Measurements from ENCODE around the gene DCDC2. TPM values are rescaled to one million over a fixed set of nuclear protein-coding genes. Genes with fewer than 3 reads are reported as not detected.
"Not testable (repeated sequence)": the region's sequence is repeated elsewhere in the genome, so short reads cannot be mapped to it uniquely, and the experiment has no call there.

The DCDC2 gene
- total RNA-seq, 1 experiment from 2014 or later, result 0.08 TPM

DNA sequence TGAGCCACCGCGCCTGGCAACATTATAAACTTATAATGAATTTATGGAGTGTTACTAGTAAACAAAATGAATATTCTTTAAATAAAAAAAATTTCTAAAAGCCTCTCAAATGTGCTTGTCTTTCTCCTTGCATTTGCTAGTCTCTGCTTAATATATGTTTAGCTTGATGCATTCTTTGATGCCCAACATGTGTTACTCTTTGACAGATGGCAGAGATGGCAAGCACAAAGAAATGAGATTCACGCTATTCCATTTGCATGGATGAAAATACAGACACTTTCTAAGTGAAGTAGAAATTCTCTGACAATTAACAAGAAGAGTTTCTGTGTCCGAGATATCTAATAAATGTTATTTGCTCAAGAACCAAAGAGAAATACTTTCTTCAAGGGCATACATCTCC is 30.1 kb downstream of the DCDC2 start:
- no peak for DNase-seq (ENCODE audit: low read depth in 1 of 2, low spot score in 2 of 2)
- H3K4me3 ChIP-seq, result no peak overlapping the region
- H3K4me1 ChIP-seq (replicated peaks), result peaks cover 38% of the 10 kb centered on the region
- no peaks in the 10 kb centered on the region for H3K36me3 ChIP-seq
- H3K27me3 ChIP-seq (replicated peaks), result no peaks in the 10 kb centered on the region
- no peak overlapping the region for H3K27ac ChIP-seq
- H3K9me3 ChIP-seq (replicated peaks), result no peaks in the 10 kb centered on the region

DNA sequence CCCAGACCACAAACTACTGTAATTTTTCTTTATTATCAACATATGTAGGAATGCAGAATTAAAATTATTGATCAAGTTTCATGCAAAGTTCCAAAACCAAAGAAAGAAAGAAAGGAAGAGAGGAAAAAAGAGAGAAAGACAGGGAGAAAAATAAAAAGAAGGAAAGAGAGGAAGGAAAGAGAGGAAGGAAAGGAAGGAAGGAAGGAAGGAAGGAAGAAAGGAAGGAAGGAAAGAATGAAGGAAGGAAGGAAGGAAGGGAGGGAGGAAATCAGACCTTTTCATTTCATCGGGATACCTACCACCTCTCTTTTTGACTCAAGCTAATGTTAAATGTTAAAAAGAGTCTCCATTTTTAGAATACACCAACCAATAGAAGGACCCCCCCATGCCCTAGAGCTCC is 31.9 kb downstream of the DCDC2 start:
- H3K9me3 ChIP-seq (replicated peaks), result no peaks in the 10 kb centered on the region
- H3K36me3 ChIP-seq, result no peaks in the 10 kb centered on the region
- no peaks in the 10 kb centered on the region for H3K27me3 ChIP-seq (replicated peaks)
- no peak for DNase-seq (ENCODE audit: low read depth in 1 of 2, low spot score in 2 of 2)
- no peak overlapping the region for H3K4me3 ChIP-seq
- no peak overlapping the region for H3K27ac ChIP-seq
- H3K4me1 ChIP-seq (replicated peaks), result peaks cover 38% of the 10 kb centered on the region

DNA sequence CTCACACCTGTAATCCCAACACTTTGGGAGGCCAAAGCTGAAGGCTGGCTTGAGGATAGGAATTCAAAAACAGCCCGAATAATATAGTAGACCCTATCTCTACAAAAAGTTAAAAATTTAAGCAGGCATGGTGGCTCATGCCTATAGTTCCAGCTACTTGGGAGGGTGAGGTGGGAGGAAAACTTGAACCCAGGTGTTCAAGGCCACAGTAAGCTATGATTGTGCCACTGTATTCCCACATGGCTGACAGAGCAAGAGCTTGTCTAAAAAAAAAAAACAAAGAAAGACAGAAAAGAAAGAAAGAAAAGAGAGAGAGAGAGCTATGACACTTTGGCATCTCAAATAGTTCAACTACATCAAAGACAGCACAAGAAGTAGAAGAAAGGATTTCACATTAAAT is 33.2 kb downstream of the DCDC2 start:
- H3K27ac ChIP-seq, result no peak overlapping the region
- H3K4me3 ChIP-seq, result no peak overlapping the region
- no peaks in the 10 kb centered on the region for H3K27me3 ChIP-seq (replicated peaks)
- DNase-seq (ENCODE audit: low read depth in 1 of 2, low spot score in 2 of 2), result no peak
- H3K36me3 ChIP-seq, result no peaks in the 10 kb centered on the region
- no peaks in the 10 kb centered on the region for H3K9me3 ChIP-seq (replicated peaks)
- H3K4me1 ChIP-seq (replicated peaks), result peaks cover 28% of the 10 kb centered on the region

DNA sequence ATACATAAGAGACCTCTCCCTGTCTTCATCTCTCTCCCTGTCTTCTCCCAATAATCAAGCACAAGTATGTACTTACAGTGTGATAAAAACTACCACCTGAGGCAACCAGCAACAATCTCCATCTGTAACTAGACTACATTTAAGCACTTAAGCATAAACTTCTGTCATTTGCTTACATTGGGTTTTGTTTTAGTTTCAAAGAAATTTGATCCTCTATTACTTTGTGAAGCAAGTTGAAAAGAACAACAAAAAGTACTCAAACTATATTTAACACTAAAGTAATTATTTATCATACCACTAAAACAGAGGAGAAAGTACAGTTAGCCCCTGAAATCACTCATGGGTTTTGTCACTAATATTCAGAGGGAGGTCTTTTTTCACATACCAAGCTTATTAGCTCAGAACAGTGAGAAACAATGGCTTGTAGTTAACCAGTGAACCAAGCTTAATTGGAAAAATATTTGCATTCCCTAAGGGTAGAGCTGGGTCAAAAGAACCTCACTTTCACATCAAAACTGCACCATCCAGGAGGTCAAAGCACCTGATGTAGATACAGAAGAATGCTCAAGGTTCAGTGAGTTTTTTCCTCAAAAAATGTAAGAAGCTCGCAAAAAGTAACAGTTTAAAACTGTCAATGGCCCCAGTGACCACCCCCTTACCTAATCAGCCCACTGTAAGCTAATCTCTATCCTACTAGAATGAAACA is 34.1 kb downstream of the DCDC2 start:
- H3K4me3 ChIP-seq, result no peak overlapping the region
- H3K36me3 ChIP-seq, result no peaks in the 10 kb centered on the region
- H3K4me1 ChIP-seq (replicated peaks), result peaks cover 20% of the 10 kb centered on the region
- H3K9me3 ChIP-seq (replicated peaks), result no peaks in the 10 kb centered on the region
- no peaks in the 10 kb centered on the region for H3K27me3 ChIP-seq (replicated peaks)
- peak overlapping the region; percentile 15; the same call in 1 of the 2 replicates for H3K27ac ChIP-seq
- DNase-seq (ENCODE audit: low read depth in 1 of 2, low spot score in 2 of 2), result peak in 1 of 2 experiments; percentile 53

DNA sequence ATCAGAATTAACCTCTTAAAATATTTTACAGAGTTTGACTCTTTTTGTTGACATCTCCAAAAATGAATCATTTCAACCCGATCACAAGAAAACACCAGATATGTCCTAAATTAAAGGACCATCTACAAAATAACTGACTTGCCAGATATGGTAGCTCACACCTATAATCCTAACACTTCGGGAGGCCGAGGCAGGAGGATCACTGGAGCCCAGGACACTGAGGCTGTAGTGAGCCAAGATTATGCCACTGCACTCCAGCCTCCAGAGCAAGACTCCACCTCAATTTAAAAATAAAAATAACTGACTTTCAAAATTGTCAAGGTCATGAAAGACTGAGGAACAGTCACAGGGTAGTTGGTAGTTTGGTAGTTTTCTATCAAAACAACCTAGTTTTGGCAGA is 34.9 kb downstream of the DCDC2 start:
- no peak for DNase-seq (ENCODE audit: low read depth in 1 of 2, low spot score in 2 of 2)
- no peaks in the 10 kb centered on the region for H3K36me3 ChIP-seq
- peaks cover 16% of the 10 kb centered on the region for H3K4me1 ChIP-seq (replicated peaks)
- no peaks in the 10 kb centered on the region for H3K27me3 ChIP-seq (replicated peaks)
- no peak overlapping the region for H3K4me3 ChIP-seq
- H3K27ac ChIP-seq, result no peak overlapping the region
- no peaks in the 10 kb centered on the region for H3K9me3 ChIP-seq (replicated peaks)

DNA sequence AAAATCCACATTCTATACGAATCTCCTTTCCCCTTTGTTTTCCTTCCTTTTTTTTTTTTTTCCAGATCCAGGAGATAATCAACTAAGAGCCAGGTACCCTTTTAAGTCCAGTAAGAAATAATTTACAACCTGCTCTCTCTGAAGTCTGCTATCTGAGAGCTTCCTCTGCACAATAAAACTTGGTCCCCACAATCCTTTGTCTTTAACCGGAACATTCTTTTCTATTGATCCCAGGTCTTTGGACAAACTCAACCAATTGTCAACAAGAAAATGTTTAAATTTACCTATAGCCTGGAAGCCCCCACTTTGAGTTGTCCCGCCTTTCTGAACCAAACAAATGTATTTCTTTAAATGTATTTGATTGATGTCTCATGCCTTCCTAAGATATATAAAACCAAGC is 35.4 kb downstream of the DCDC2 start:
- H3K27me3 ChIP-seq (replicated peaks); H3K9me3 ChIP-seq (replicated peaks); H3K27ac ChIP-seq; DNase-seq (ENCODE audit: low read depth in 1 of 2, low spot score in 2 of 2); H3K4me3 ChIP-seq; H3K36me3 ChIP-seq: not testable (repeated sequence)
- peaks cover 16% of the 10 kb centered on the region for H3K4me1 ChIP-seq (replicated peaks)

DNA sequence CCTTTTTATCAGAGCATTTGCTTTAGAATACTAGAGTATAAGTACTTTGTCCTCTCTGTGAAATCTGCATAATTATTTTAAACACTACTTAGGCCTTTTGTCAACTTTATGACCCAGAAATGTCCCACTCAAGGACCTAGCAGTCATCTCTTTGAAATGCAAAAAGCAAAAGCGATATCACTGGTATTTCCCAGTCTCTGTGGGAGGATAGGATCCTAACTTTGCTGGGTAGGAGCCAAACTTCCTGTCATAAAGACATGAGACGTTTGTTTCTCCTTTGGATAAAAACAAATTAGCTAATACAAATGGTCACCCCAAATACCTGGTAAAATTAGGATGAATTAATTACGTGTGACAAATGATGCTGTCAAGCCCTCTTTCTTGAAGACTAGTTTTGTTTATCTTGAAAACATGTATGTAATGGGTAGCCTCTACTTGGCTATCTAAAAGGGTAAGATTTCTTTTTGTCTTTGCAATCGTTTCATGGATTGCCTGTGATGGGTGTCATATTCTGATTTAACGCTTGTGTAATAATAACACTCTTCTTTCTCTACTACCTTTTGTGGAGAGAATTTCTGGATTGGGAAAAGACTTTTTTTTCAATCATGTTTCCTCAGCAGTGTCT is 36.2 kb downstream of the DCDC2 start:
- Histone ChIP-seq H3K9me3 (replicated peaks) (no peaks in the 10 kb centered on the region), H3K27me3 (replicated peaks) (no peaks in the 10 kb centered on the region), H3K27ac (no peak overlapping the region), H3K36me3 (no peaks in the 10 kb centered on the region), H3K4me1 (replicated peaks) (peaks cover 16% of the 10 kb centered on the region), H3K4me3 (no peak overlapping the region)
- no peak for DNase-seq (ENCODE audit: low read depth in 1 of 2, low spot score in 2 of 2)

DNA sequence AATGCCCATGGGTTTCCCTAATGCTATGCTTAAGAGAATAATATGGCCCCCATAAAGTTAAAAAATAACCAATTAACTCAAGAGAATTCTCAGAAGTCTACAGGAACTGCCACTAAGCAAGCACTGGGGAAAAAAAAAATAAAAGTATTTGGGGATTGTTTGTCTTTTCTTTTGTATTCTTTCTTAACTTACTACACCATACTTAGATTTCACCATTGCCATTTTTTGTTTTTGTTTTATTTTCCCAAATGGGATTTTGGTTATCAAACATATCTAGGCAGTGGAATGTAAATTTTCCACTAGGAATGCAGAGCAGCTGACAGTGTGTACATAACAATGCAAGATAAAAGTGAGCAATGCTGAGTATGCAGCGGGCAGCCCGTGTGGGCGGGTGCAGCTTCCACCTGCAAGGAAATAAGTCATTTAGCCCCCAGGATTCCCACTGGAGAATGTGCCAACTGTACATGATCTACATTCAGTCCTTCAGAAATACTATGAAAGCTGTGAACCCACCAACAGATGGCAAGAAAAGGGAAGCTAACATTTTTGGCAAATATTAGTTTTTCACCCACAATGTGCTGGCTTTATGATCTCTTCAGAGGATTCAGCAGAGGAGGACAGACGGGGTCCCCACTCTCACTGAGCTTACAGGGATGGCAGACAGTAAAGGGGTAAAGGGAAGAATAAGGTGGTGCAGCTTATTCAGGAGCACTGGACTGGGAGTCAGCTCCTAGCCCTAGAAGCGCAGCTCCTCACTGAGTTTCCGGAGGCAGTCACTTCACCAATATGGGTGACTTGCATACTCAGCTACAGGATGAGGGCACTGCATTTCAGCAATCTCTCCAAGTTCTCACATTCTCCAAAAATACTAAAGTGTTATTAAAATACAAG is 44.4 kb downstream of the DCDC2 start:
- peaks cover 4% of the 10 kb centered on the region for H3K4me1 ChIP-seq (replicated peaks)
- peak; percentile 53 to 63 for DNase-seq (ENCODE audit: low read depth in 1 of 2, low spot score in 2 of 2)

DNA sequence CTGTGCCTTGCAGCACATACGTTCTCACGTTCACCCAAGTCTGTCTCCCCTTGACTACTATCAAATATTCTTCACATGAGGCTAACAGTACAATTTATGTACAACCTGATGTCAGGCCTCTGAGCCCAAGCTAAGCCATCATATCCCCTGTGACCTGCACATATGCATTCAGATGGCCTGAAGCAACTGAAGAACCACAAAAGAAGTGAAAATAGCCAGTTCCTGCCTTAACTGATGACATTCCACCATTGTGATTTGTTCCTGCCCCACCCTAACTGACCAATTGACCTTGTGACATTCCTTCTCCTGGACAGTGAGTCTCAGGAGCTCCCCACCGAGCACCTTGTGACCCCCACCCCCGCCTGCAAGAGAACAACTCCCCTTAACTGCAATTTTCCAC is 46.1 kb downstream of the DCDC2 start:
- not testable (repeated sequence) for H3K4me1 ChIP-seq (replicated peaks); H3K4me3 ChIP-seq; H3K36me3 ChIP-seq; H3K9me3 ChIP-seq (replicated peaks); H3K27me3 ChIP-seq (replicated peaks); DNase-seq (ENCODE audit: low read depth in 1 of 2, low spot score in 2 of 2); H3K27ac ChIP-seq

More for the DNA sequence above, 44.4 kb downstream of the DCDC2 start:
- Histone ChIP-seq H3K36me3 (no peaks in the 10 kb centered on the region), H3K27ac (no peak overlapping the region), H3K4me3 (no peak overlapping the region), H3K27me3 (replicated peaks) (no peaks in the 10 kb centered on the region), H3K9me3 (replicated peaks) (peaks cover 4% of the 10 kb centered on the region; the same call in 1 of the 2 replicates)

DNA sequence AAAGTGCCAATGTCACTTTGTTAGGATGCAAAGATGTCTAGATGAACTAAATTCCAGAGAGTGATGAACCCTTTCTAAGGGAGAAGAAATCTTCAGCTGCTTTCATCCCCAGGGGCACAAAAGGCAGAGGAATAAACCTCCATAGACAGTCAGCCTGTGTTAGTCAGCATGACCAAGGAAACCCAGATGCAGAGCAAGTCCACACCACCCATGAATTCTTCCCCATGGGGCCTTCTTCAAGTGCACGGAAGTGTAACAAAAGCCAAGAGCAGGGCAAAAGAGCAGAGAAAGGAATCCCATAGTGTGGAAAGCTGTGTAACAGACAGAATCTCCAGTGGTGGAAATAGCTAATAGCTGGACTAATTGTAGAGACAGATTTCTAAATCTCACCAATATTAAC is 50.0 kb downstream of the DCDC2 start:
- Histone ChIP-seq H3K27ac (no peak overlapping the region), H3K9me3 (replicated peaks) (peaks cover 4% of the 10 kb centered on the region; the same call in 1 of the 2 replicates), H3K4me1 (replicated peaks) (no peaks in the 10 kb centered on the region), H3K36me3 (no peaks in the 10 kb centered on the region), H3K27me3 (replicated peaks) (no peaks in the 10 kb centered on the region), H3K4me3 (no peak overlapping the region)
- no peak for DNase-seq (ENCODE audit: low read depth in 1 of 2, low spot score in 2 of 2)

DNA sequence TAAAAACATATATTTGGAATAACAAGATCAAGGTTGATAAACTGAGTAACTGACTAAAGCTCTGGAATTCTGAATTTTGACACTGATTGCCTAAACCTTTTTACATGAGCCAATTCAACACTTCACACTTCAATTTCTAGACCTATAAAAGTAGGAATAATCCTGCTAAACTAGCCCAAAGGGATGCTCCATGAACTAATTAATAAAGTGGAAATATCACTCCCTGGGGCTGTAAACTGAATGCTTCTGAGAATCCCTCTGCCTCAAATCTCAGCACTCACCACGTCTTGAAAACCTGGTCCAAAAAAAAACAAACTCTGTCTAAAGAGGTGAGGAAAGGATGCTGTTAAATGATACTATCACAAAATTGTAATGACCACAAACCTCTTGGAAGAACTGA is 50.9 kb downstream of the DCDC2 start:
- Histone ChIP-seq H3K4me3 (no peak overlapping the region), H3K36me3 (no peaks in the 10 kb centered on the region), H3K27me3 (replicated peaks) (no peaks in the 10 kb centered on the region), H3K4me1 (replicated peaks) (no peaks in the 10 kb centered on the region), H3K27ac (no peak overlapping the region), H3K9me3 (replicated peaks) (peaks cover 4% of the 10 kb centered on the region; the same call in 1 of the 2 replicates)
- no peak for DNase-seq (ENCODE audit: low read depth in 1 of 2, low spot score in 2 of 2)

DNA sequence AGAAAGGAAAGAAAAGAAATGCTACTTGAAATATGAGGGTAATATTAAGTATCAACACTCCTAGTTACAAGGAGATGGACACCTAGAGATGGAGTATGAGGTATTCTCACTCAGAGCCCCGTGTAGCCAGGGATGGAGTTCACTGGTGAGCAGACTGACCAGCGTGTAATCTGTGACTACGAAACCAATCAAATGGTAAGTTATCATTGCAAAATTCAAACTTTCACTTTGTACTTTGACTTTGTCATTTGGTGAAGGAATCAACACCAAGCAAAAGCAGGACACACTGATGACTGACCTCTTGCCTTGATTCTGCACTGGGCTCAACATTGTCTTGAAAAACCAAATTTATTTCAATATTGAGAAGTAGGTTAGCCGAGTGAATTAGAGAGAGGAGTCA is 51.8 kb downstream of the DCDC2 start:
- Histone ChIP-seq H3K9me3 (replicated peaks) (no peaks in the 10 kb centered on the region), H3K36me3 (no peaks in the 10 kb centered on the region), H3K4me1 (replicated peaks) (no peaks in the 10 kb centered on the region), H3K4me3 (no peak overlapping the region), H3K27me3 (replicated peaks) (no peaks in the 10 kb centered on the region), H3K27ac (no peak overlapping the region)
- DNase-seq (ENCODE audit: low read depth in 1 of 2, low spot score in 2 of 2), result no peak

DNA sequence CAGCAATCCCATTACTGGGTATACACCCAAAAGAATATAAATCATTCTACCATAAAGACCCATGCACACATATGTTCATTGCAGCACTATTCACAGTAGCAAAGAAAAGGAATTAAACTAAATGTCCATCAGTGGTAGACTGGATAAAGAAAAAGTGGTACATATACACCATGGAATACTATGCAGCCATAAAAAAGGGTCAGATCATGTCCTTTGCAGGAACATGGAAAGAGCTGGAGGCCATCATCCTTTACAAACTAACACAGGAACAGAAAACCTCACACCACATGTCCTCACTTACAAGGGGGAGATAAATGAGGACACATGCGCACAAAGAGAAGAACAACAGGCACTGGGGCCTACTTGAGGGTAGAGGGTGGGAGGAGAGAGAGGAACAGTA is 60.9 kb downstream of the DCDC2 start:
- Histone ChIP-seq H3K27ac (no peak overlapping the region), H3K9me3 (replicated peaks) (no peaks in the 10 kb centered on the region), H3K36me3 (no peaks in the 10 kb centered on the region), H3K27me3 (replicated peaks) (no peaks in the 10 kb centered on the region), H3K4me3 (no peak overlapping the region), H3K4me1 (replicated peaks) (no peaks in the 10 kb centered on the region)
- no peak for DNase-seq (ENCODE audit: low read depth in 1 of 2, low spot score in 2 of 2)

DNA sequence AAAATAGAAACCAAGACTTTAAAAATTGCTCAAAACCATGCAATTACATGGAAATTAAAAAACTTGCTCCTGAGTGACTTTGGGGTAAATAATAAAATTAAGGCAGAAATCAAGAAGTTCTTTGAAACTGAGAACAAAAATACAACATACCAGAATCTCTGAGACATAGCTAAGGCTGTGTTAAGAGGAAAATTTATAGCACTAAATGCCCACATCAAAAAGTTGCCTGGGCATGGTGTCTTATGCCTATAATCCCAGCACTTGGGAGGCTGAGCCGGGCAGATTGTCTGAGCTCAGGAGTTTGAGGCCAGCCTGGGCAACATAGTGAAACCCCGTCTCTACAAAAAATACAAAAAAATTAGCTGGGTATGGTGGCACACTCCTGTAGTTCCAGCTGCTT is 64.0 kb downstream of the DCDC2 start:
- H3K4me3 ChIP-seq; H3K4me1 ChIP-seq (replicated peaks); H3K9me3 ChIP-seq (replicated peaks); H3K27ac ChIP-seq; DNase-seq (ENCODE audit: low read depth in 1 of 2, low spot score in 2 of 2); H3K27me3 ChIP-seq (replicated peaks); H3K36me3 ChIP-seq: not testable (repeated sequence)
